Stimulated activated CD8-positive, alpha-beta memory T cell treated with anti-CD3 and anti-CD28 coated beads, Interleukin-12 subunit alpha, Interleukin-12 subunit beta, amount 100 ng/mL, for 4 hours (primary cell): Measurements from ENCODE around the gene SDCCAG8.
A peak's percentile ranks its signal among the peaks of the same experiment; 100 is the strongest.

Experiments
- DNase-seq: peaks from one replicate; pipeline ENCODE4 v3.0.0-alpha.2; 2020; ENCODE audit warnings: low read depth

The SDCCAG8 gene

GRCh38 chr1:243254233-243254926 is 1.5 kb upstream of the SDCCAG8 start:
- no peak for DNase-seq

GRCh38 chr1:243254927-243255790 is 682 bp upstream of the SDCCAG8 start, which contains the start of gene CEP170:
Gene CEP170 (minus strand): TSS chr1:243255281. CDS start chr1:243225280, 30,001 bp downstream.
- peak; percentile 77 for DNase-seq

GRCh38 chr1:243256590-243256989 is 749 bp downstream of the SDCCAG8 start:
- DNase-seq, result no peak

- DNase-seq, result no peak
Observed at GRCh38 chr1:243257189-243257588, 1.3 kb downstream of the SDCCAG8 start.

GRCh38 chr1:243258731-243259130 is 2.9 kb downstream of the SDCCAG8 start:
- DNase-seq, result no peak

- no peak for DNase-seq
Observed at GRCh38 chr1:243260221-243260880, 4.5 kb downstream of the SDCCAG8 start.

- DNase-seq, result no peak
Observed at GRCh38 chr1:243261390-243261789, 5.5 kb downstream of the SDCCAG8 start.

- DNase-seq, result no peak
Observed at GRCh38 chr1:243264717-243265116, 8.9 kb downstream of the SDCCAG8 start.

- DNase-seq, result no peak
Observed at GRCh38 chr1:243266231-243266630, 10.4 kb downstream of the SDCCAG8 start.

- DNase-seq, result no peak
Observed at GRCh38 chr1:243267471-243267880, 11.6 kb downstream of the SDCCAG8 start.

- DNase-seq, result no peak
Observed at GRCh38 chr1:243267914-243268653, 12.2 kb downstream of the SDCCAG8 start.

GRCh38 chr1:243268751-243269460 is 13.1 kb downstream of the SDCCAG8 start:
- no peak for DNase-seq

- DNase-seq, result no peak
Observed at GRCh38 chr1:243269461-243269801, 13.6 kb downstream of the SDCCAG8 start.

- DNase-seq, result no peak
Observed at GRCh38 chr1:243270097-243270864, 14.4 kb downstream of the SDCCAG8 start.

GRCh38 chr1:243271996-243272395 is 16.2 kb downstream of the SDCCAG8 start:
- no peak for DNase-seq

GRCh38 chr1:243272401-243272800 is 16.6 kb downstream of the SDCCAG8 start:
- DNase-seq, result no peak

- no peak for DNase-seq
Observed at GRCh38 chr1:243273506-243273905, 17.7 kb downstream of the SDCCAG8 start.

- DNase-seq, result no peak
Observed at GRCh38 chr1:243273945-243274344, 18.1 kb downstream of the SDCCAG8 start.

- no peak for DNase-seq
Observed at GRCh38 chr1:243275316-243275715, 19.5 kb downstream of the SDCCAG8 start.

GRCh38 chr1:243280571-243281129 is 24.8 kb downstream of the SDCCAG8 start:
- DNase-seq, result no peak
